GM23248 (cell line): ENCODE results near the gene MGST2. TPM values are rescaled to one million over a fixed set of nuclear protein-coding genes. Genes with fewer than 3 reads are reported as not detected.

ENCODE experiments used
- DNase-seq: peaks from one replicate; pipeline ENCODE4 v3.0.0-alpha.2; 2015
- H2AFZ ChIP-seq: fragments of 200-600 bp; sonication (generic); 2 replicates; pipeline ENCODE4 v1.6.1; 2016; ENCODE audit warnings: antibody characterized with exemption
- H3F3A ChIP-seq: fragments of 200-600 bp; sonication (generic); 2 replicates; pipeline ENCODE4 v1.6.1; 2016; ENCODE audit warnings: mild to moderate bottlenecking, antibody characterized with exemption, mixed run types; ENCODE audit not compliant: insufficient read depth
- H3K27ac ChIP-seq: fragments of 200-600 bp; sonication (generic); 2 replicates; pipeline ENCODE4 v1.5.1; 2016; ENCODE audit warnings: mild to moderate bottlenecking
- H3K27me3 ChIP-seq: fragments of 200-600 bp; sonication (generic); replicated peaks from 2 replicates; pipeline ENCODE4 v1.6.1; 2016; ENCODE audit warnings: mild to moderate bottlenecking; ENCODE audit not compliant: insufficient read depth
- H3K36me3 ChIP-seq: fragments of 200-600 bp; sonication (generic); 2 replicates; pipeline ENCODE4 v1.6.1; 2016; ENCODE audit warnings: low read depth, mild to moderate bottlenecking
- H3K4me1 ChIP-seq: fragments of 200-600 bp; sonication (generic); 2 replicates; pipeline ENCODE4 v1.6.1; 2016; ENCODE audit warnings: mild to moderate bottlenecking; ENCODE audit not compliant: insufficient read depth
- H3K4me2 ChIP-seq: fragments of 200-600 bp; sonication (generic); one replicate; pipeline ENCODE4 v1.6.1; 2016; ENCODE audit warnings: mild to moderate bottlenecking; ENCODE audit not compliant: unreplicated experiment
- H3K4me3 ChIP-seq: fragments of 200-600 bp; sonication (generic); 2 replicates; pipeline ENCODE4 v1.5.1; 2016; ENCODE audit warnings: mild to moderate bottlenecking
- H3K79me2 ChIP-seq: fragments of 200-600 bp; sonication (generic); 2 replicates; pipeline ENCODE4 v1.6.1; 2016; ENCODE audit warnings: mild to moderate bottlenecking; ENCODE audit not compliant: insufficient read depth
- H3K9ac ChIP-seq: fragments of 200-600 bp; sonication (generic); 2 replicates; pipeline ENCODE4 v1.6.1; 2016; ENCODE audit warnings: mild to moderate bottlenecking
- H3K9me2 ChIP-seq: fragments of 200-600 bp; sonication (generic); 2 replicates; pipeline ENCODE4 v1.6.1; 2016; ENCODE audit warnings: mixed run types, mild to moderate bottlenecking, moderate library complexity; ENCODE audit not compliant: insufficient read depth
- H3K9me3 ChIP-seq: fragments of 200-600 bp; sonication (generic); one replicate; pipeline ENCODE4 v1.6.1; 2017; ENCODE audit warnings: low read depth
- H4K20me1 ChIP-seq: fragments of 200-600 bp; sonication (generic); 2 replicates; pipeline ENCODE4 v1.6.0; 2016; ENCODE audit not compliant: insufficient read depth
- EZH2 ChIP-seq: fragments of 200-600 bp; sonication (generic); IDR thresholded peaks from 2 replicates; pipeline ENCODE4 v1.6.1; 2018; ENCODE audit warnings: antibody characterized with exemption, mild to moderate bottlenecking; ENCODE audit not compliant: insufficient read depth, poor library complexity, severe bottlenecking
- EZH2phosphoT487 ChIP-seq: fragments of 200-600 bp; sonication (generic); IDR thresholded peaks from 2 replicates; pipeline ENCODE4 v1.6.1; 2018; ENCODE audit warnings: antibody characterized with exemption, moderate library complexity, mild to moderate bottlenecking, low read depth; ENCODE audit not compliant: insufficient read depth
- WGBS, 2 experiments: methylation state at CpG; one replicate each; pipeline ENCODE4 v1.1.6; 2015 to 2017; ENCODE audit warnings: low lambda C conversion rate in 2 of 2, low coverage in 1 of 2; ENCODE audit errors: missing lambda C conversion rate in 2 of 2; 5-methylcytosine and 5-hydroxymethylcytosine counted together
- in situ Hi-C: fragments of 300-500 bp; cut with MboI; formaldehyde crosslinking; loops from 2 replicates; pipeline ENCODE4 v1.15.0; 2020
- polyA plus RNA-seq: library from polyadenylated mRNA; unstranded; fragments of >200 nt; fragmentation: Nextera tagmentation; extraction: Ambion mirVana; gene quantifications from 2 replicates; pipeline ENCODE4 v1.2.1, GENCODE V29; 2016
- total RNA-seq: library from RNA; depleted of rRNA; stranded (reverse); fragments of >200 nt; shearing (Covaris generic); gene quantifications from 2 replicates; pipeline ENCODE4 v1.2.3, GENCODE V29; 2014; rRNA removed

The MGST2 gene
- 2.0 and 7.5 TPM in 2 replicates for total RNA-seq
- polyA plus RNA-seq = 17.9 and 18.1 TPM in 2 replicates

GRCh38 chr4:139665690-139666529 is at the start of gene MGST2:
MGST2 (plus strand) TSS chr4:139665819; CDS start chr4:139666020, 201 bp downstream.
- Histone ChIP-seq H3F3A (no peaks in the 10 kb centered on the region), H3K27me3 (no peaks in the 10 kb centered on the region), H3K9ac (peak within 1 kb of the TSS; percentile 81), H3K4me1 (peaks cover 7% of the 10 kb centered on the region; the same call in 1 of the 2 replicates), H3K9me2 (no peaks in the 10 kb centered on the region), H3K36me3 (no peaks in the 10 kb centered on the region), H3K9me3 (no peaks in the 10 kb centered on the region), H3K79me2 (no peaks in the 10 kb centered on the region), H2AFZ (peak within 1 kb of the TSS; percentile 94), H3K27ac (peak within 1 kb of the TSS; percentile 69), H3K4me3 (peak within 1 kb of the TSS; percentile 86), H3K4me2 (peak within 1 kb of the TSS; percentile 92), H4K20me1 (no peaks in the 10 kb centered on the region)
- TF ChIP-seq EZH2 (no peak), EZH2phosphoT487 (no peak)
- 3 to 4% methylated on average over 32 of the region's 32 CpGs for WGBS, 2 experiments
- DNase-seq = peak; percentile 81
- in situ Hi-C loops = no loop called here

GRCh38 chr4:139617702-139618490 is 47.7 kb upstream of the MGST2 start:
- in situ Hi-C loops = no loop called here
- Histone ChIP-seq H3K27ac (no peak overlapping the region), H3K9me2 (no peaks in the 10 kb centered on the region), H3K9ac (no peak overlapping the region), H3K4me3 (no peak overlapping the region), H3K27me3 (no peaks in the 10 kb centered on the region; the same call in 1 of the 2 replicates), H4K20me1 (no peaks in the 10 kb centered on the region), H3K79me2 (no peaks in the 10 kb centered on the region), H2AFZ (peak overlapping the region; percentile 44; the same call in 1 of the 2 replicates), H3K9me3 (no peaks in the 10 kb centered on the region), H3F3A (no peaks in the 10 kb centered on the region), H3K4me2 (no peak overlapping the region), H3K4me1 (no peaks in the 10 kb centered on the region; the same call in 1 of the 2 replicates), H3K36me3 (no peaks in the 10 kb centered on the region)
- TF ChIP-seq EZH2phosphoT487 (no peak), EZH2 (no peak)
- WGBS, 2 experiments = 20 to 24% methylated on average over 7 of the region's 7 CpGs
- peak; percentile 61 for DNase-seq

- H3K4me3 ChIP-seq = no peak overlapping the region
- no peaks in the 10 kb centered on the region for H3K9me2 ChIP-seq
- H3F3A ChIP-seq = no peaks in the 10 kb centered on the region
- no peak overlapping the region for H3K27ac ChIP-seq
- no peak overlapping the region for H3K9ac ChIP-seq
- H3K27me3 ChIP-seq = peaks cover 6% of the 10 kb centered on the region; the same call in 1 of the 2 replicates
- DNase-seq = peak; percentile 70
- H2AFZ ChIP-seq = no peak overlapping the region
- H3K79me2 ChIP-seq = no peaks in the 10 kb centered on the region
- H3K36me3 ChIP-seq = no peaks in the 10 kb centered on the region
- H4K20me1 ChIP-seq = no peaks in the 10 kb centered on the region
- no peak overlapping the region for H3K4me2 ChIP-seq
- no peaks in the 10 kb centered on the region; the same call in 1 of the 2 replicates for H3K4me1 ChIP-seq
- no peaks in the 10 kb centered on the region for H3K9me3 ChIP-seq
- 73 to 82% methylated on average over 5 of the region's 5 CpGs for WGBS, 2 experiments
- TF ChIP-seq EZH2phosphoT487 = no peak
- TF ChIP-seq EZH2 = no peak
- in situ Hi-C loops = no loop called here
Measured at GRCh38 chr4:139619644-139620043, 46.0 kb upstream of the MGST2 start.

- DNase-seq = no peak
- H3K4me3 ChIP-seq = no peak overlapping the region
- WGBS, 2 experiments = 63 to 64% methylated on average over 4 of the region's 4 CpGs
- H3K79me2 ChIP-seq = no peaks in the 10 kb centered on the region
- TF ChIP-seq EZH2 (no peak), EZH2phosphoT487 (no peak)
- no peaks in the 10 kb centered on the region for H3F3A ChIP-seq
- no peak overlapping the region for H3K27ac ChIP-seq
- peaks cover 7% of the 10 kb centered on the region; the same call in 1 of the 2 replicates for H3K27me3 ChIP-seq
- in situ Hi-C loops = no loop called here
- no peaks in the 10 kb centered on the region; the same call in 1 of the 2 replicates for H3K4me1 ChIP-seq
- H4K20me1 ChIP-seq = no peaks in the 10 kb centered on the region
- no peaks in the 10 kb centered on the region for H3K9me3 ChIP-seq
- no peak overlapping the region for H3K9ac ChIP-seq
- H3K9me2 ChIP-seq = no peaks in the 10 kb centered on the region
- H3K36me3 ChIP-seq = no peaks in the 10 kb centered on the region
- no peak overlapping the region for H3K4me2 ChIP-seq
- no peak overlapping the region for H2AFZ ChIP-seq
Measured at GRCh38 chr4:139622901-139623381, 42.7 kb upstream of the MGST2 start.
